Cardiac muscle cell (in vitro differentiated cells and primary cell): Measurements from ENCODE around the gene KY. TPM values are rescaled to one million over a fixed set of nuclear protein-coding genes. Genes with fewer than 3 reads are reported as not detected.

Experiments
- DNase-seq, 2 donors: peaks; one replicate each; pipeline versions ENCODE4 v3.0.0 to v3.0.0-alpha.2; 2010 to 2017; ENCODE audit warnings: low read depth in 1 of 2, low spot score in 1 of 2
- H3K27ac ChIP-seq: fragments of 200-600 bp; sonication (generic); 2 replicates; pipeline ENCODE4 v1.5.1; 2016
- H3K27me3 ChIP-seq: fragments of 200-600 bp; sonication (generic); 2 replicates; pipeline ENCODE4 v1.6.0; 2016; ENCODE audit warnings: control low read depth
- H3K36me3 ChIP-seq: fragments of 200-600 bp; sonication (generic); 2 replicates; pipeline ENCODE4 v1.5.1; 2016; ENCODE audit warnings: control low read depth
- H3K4me1 ChIP-seq: fragments of 200-600 bp; sonication (generic); 2 replicates; pipeline ENCODE4 v1.8.1; 2017; ENCODE audit warnings: low read depth, mild to moderate bottlenecking, mixed run types
- H3K4me3 ChIP-seq: fragments of 200-600 bp; sonication (generic); 2 replicates; pipeline ENCODE4 v1.5.1; 2016; ENCODE audit warnings: mild to moderate bottlenecking
- H3K9me3 ChIP-seq: fragments of 200-600 bp; sonication (generic); 2 replicates; pipeline ENCODE4 v1.5.1; 2017; ENCODE audit warnings: low read depth, mild to moderate bottlenecking, control low read depth
- polyA plus RNA-seq: library from polyadenylated mRNA; unstranded; fragments of >200 nt; fragmentation: Nextera tagmentation; extraction: Ambion mirVana; gene quantifications from 2 replicates; pipeline ENCODE4 v1.2.1, GENCODE V29; 2016
- total RNA-seq: library from RNA; depleted of rRNA; stranded (reverse); fragments of >200 nt; gene quantifications from 2 replicates; pipeline ENCODE4 v1.2.3, GENCODE V29; 2016
- TF ChIP-seq, protein P1 (sequence below): IDR thresholded peaks from 2 replicates; pipeline ENCODE4 v1.5.1; 2012; ENCODE audit warnings: low read depth, mild to moderate bottlenecking, low read length

The KY gene
- total and polyA plus RNA-seq, 2 experiments from 2014 or later, result 0.35 to 1.2 TPM

GRCh38 chr3:134638385-134639030 lies 12.3 kb downstream of the KY start:
- peak in 1 of 2 donors; percentile 55 for DNase-seq
- Histone ChIP-seq H3K4me3 (no peak overlapping the region), H3K9me3 (no peaks in the 10 kb centered on the region), H3K27ac (no peak overlapping the region), H3K4me1 (peaks cover 39% of the 10 kb centered on the region), H3K36me3 (no peaks in the 10 kb centered on the region), H3K27me3 (peaks cover 21% of the 10 kb centered on the region)
- TF ChIP-seq, protein P1, sequence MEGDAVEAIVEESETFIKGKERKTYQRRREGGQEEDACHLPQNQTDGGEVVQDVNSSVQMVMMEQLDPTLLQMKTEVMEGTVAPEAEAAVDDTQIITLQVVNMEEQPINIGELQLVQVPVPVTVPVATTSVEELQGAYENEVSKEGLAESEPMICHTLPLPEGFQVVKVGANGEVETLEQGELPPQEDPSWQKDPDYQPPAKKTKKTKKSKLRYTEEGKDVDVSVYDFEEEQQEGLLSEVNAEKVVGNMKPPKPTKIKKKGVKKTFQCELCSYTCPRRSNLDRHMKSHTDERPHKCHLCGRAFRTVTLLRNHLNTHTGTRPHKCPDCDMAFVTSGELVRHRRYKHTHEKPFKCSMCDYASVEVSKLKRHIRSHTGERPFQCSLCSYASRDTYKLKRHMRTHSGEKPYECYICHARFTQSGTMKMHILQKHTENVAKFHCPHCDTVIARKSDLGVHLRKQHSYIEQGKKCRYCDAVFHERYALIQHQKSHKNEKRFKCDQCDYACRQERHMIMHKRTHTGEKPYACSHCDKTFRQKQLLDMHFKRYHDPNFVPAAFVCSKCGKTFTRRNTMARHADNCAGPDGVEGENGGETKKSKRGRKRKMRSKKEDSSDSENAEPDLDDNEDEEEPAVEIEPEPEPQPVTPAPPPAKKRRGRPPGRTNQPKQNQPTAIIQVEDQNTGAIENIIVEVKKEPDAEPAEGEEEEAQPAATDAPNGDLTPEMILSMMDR, result no peak

DNA sequence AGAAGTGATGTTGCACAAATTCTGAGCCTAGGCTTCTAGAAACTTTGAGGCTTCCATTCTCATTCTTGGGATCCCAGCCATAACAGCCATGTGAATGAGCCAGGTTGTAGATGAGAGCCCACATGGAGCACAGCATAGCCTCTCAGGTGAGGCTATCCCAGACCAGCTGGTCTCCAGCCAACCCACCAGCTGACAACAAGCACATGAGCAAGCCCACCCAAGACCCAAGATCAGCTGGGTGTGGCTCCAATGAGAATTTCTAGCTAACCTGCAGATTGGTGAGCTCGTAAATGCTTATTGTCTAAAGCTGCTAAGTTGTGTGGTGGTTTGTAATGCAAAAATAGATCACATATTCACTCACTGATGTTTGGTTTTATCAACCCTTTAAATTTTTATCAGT lies 14.4 kb downstream of the KY start:
- no peaks in the 10 kb centered on the region for H3K36me3 ChIP-seq
- no peak for DNase-seq
- H3K27me3 ChIP-seq, result peaks cover 21% of the 10 kb centered on the region
- H3K4me1 ChIP-seq, result peaks cover 22% of the 10 kb centered on the region
- TF ChIP-seq, protein P1, result no peak
- H3K4me3 ChIP-seq, result no peak overlapping the region
- H3K27ac ChIP-seq, result no peak overlapping the region
- H3K9me3 ChIP-seq, result no peaks in the 10 kb centered on the region

DNA sequence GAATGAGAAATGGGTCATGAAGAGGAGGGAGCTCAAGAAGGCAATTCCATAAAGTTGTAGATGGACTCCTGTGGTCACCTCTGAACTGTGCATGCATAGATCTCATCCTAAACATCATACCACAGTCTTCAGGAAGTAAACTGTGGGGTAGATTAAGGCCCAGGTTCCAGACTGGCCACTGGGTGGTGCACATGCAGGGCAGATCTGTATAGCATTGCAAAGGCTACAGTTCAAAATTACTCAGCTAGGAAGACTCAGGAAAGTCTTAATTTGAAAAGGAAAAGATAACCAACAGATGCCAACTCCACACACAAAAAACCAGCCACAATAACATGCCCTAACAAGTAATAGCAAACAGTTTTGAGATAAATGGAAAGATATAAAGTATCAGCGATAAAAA lies 20.3 kb downstream of the KY start:
- Histone ChIP-seq H3K36me3 (no peaks in the 10 kb centered on the region), H3K4me3 (no peak overlapping the region), H3K27me3 (peaks cover 29% of the 10 kb centered on the region), H3K4me1 (no peaks in the 10 kb centered on the region), H3K27ac (no peak overlapping the region), H3K9me3 (no peaks in the 10 kb centered on the region)
- DNase-seq, result peak in 1 of 2 donors; percentile 37
- TF ChIP-seq, protein P1, result peak; percentile 53

GRCh38 chr3:134628884-134629283 lies 21.9 kb downstream of the KY start:
- TF ChIP-seq, protein P1, result no peak

GRCh38 chr3:134627831-134628230 lies 23.0 kb downstream of the KY start:
- Histone ChIP-seq H3K27me3 (peaks cover 16% of the 10 kb centered on the region), H3K4me3 (no peak overlapping the region), H3K9me3 (no peaks in the 10 kb centered on the region), H3K4me1 (no peaks in the 10 kb centered on the region), H3K27ac (no peak overlapping the region), H3K36me3 (no peaks in the 10 kb centered on the region)
- DNase-seq, result peak in 1 of 2 donors; percentile 31
- TF ChIP-seq, protein P1, result no peak

More at GRCh38 chr3:134628884-134629283, 21.9 kb downstream of the KY start:
- no peak overlapping the region for H3K27ac ChIP-seq
- no peaks in the 10 kb centered on the region for H3K4me1 ChIP-seq
- no peak for DNase-seq
- no peaks in the 10 kb centered on the region for H3K9me3 ChIP-seq
- H3K27me3 ChIP-seq, result peaks cover 18% of the 10 kb centered on the region
- H3K36me3 ChIP-seq, result no peaks in the 10 kb centered on the region
- H3K4me3 ChIP-seq, result no peak overlapping the region
